ENCODE data around the gene KDM2A. TPM values are rescaled to one million over a fixed set of nuclear protein-coding genes. Genes with fewer than 3 reads are reported as not detected.

The KDM2A gene
- total RNA-seq, 1 donor from 2014 or later = 71.0 TPM

DNA sequence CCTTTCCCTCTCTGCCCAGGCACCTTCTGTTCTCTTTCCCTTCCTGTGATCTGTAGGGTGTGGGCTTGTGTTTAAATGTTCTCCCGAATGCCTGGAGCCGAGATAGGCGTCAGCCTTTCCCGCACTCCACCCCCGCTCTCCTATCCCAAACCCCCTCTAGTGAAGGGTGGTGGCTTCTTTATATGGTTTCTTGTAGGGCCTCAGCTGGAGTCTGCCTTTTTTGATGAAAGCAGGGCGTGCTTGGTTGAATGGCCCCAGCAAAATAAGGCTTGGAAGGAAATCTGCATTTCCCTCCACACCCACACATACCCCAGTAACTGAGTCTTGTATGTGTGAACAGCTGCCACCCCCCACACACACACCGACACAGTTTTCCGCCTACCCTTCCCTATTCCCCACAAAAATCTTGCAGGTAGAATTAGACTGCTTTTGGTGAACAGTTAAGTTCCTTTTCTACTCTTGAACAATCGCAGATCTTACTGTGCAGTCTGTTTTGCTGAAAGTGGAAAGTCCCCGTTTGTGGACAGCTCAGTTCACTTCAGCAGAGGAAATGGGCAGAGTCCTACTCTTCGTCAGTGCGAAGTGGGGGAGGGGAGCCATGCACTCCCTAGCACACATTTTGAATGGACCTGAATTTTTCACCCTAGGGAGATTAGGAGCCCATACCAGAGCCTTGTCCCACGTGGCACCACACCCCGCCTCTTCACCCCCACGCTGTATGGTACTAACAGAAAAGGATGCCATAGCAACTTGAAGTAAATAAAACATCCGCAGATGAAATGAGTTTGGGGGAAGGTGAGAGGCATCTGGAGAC, 121.7 kb downstream of the KDM2A start:
- H3K27ac Mint-ChIP-seq (ENCODE audit: unreplicated experiment) = peak overlapping the region; percentile 99
- TF ChIP-seq, protein P1, sequence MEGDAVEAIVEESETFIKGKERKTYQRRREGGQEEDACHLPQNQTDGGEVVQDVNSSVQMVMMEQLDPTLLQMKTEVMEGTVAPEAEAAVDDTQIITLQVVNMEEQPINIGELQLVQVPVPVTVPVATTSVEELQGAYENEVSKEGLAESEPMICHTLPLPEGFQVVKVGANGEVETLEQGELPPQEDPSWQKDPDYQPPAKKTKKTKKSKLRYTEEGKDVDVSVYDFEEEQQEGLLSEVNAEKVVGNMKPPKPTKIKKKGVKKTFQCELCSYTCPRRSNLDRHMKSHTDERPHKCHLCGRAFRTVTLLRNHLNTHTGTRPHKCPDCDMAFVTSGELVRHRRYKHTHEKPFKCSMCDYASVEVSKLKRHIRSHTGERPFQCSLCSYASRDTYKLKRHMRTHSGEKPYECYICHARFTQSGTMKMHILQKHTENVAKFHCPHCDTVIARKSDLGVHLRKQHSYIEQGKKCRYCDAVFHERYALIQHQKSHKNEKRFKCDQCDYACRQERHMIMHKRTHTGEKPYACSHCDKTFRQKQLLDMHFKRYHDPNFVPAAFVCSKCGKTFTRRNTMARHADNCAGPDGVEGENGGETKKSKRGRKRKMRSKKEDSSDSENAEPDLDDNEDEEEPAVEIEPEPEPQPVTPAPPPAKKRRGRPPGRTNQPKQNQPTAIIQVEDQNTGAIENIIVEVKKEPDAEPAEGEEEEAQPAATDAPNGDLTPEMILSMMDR (IDR thresholded peaks at IDR 0.05; ENCODE audit: partially characterized antibody, unreplicated experiment) = no peak
- peaks cover 23% of the 10 kb centered on the region for H3K4me1 Mint-ChIP-seq (ENCODE audit: low read depth, unreplicated experiment)
- DNase-seq = peak; percentile 69
- peaks cover 10% of the 10 kb centered on the region for H3K9me3 Mint-ChIP-seq (ENCODE audit: unreplicated experiment)
- peaks cover 4% of the 10 kb centered on the region for H3K27me3 Mint-ChIP-seq (ENCODE audit: unreplicated experiment)
- H3K36me3 Mint-ChIP-seq (ENCODE audit: unreplicated experiment) = no peaks in the 10 kb centered on the region
- peak overlapping the region; percentile 94 for H3K4me3 Mint-ChIP-seq (ENCODE audit: unreplicated experiment)

DNA sequence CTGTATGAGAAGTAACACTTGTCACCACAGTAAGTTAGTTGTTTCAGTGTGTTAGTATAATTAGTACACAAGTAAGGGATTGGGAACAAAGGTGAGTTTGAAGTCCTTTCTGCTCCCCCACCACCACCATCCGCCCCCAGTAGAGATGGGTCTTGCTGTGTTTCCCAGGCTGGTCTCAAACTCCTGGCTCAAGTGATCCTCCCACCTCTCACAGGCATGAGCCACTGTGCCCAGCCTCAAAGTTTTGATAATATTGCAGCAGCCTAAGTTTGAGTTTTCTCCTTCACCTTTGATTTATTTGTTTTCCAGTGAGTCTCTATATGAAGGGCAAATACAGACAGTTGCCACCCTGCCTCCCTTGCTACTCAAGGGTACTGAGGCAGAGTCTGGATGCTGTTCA, 123.5 kb downstream of the KDM2A start:
- Mint-ChIP-seq H3K4me1 (ENCODE audit: low read depth, unreplicated experiment) (peaks cover 23% of the 10 kb centered on the region), H3K9me3 (ENCODE audit: unreplicated experiment) (peaks cover 9% of the 10 kb centered on the region), H3K36me3 (ENCODE audit: unreplicated experiment) (no peaks in the 10 kb centered on the region), H3K4me3 (ENCODE audit: unreplicated experiment) (peak overlapping the region; percentile 77), H3K27ac (ENCODE audit: unreplicated experiment) (no peak overlapping the region), H3K27me3 (ENCODE audit: unreplicated experiment) (peaks cover 4% of the 10 kb centered on the region)
- DNase-seq = no peak
- TF ChIP-seq, protein P1 (IDR thresholded peaks at IDR 0.05; ENCODE audit: partially characterized antibody, unreplicated experiment) = no peak

DNA sequence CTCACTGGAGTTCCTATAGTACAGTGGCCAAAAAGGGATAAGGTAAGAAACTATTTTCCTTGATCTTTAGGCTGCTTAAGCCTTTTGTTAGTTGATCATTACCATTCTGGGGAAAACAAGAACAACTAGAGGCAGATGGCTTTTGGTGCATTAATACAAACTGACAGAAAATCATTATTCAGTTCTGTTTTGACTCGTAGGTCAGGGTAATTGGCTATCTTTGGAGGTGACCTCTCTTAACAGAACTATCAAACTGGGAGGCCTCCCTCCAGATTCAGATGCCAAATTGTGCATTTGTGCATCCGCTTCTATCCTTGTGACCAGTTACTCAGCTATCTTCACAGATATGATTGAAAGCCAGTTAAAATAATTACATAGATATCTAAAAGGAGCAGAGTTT, 124.0 kb downstream of the KDM2A start:
- Mint-ChIP-seq H3K4me1 (ENCODE audit: low read depth, unreplicated experiment) (peaks cover 23% of the 10 kb centered on the region), H3K4me3 (ENCODE audit: unreplicated experiment) (peak overlapping the region; percentile 77), H3K9me3 (ENCODE audit: unreplicated experiment) (peaks cover 9% of the 10 kb centered on the region), H3K36me3 (ENCODE audit: unreplicated experiment) (no peaks in the 10 kb centered on the region), H3K27ac (ENCODE audit: unreplicated experiment) (no peak overlapping the region), H3K27me3 (ENCODE audit: unreplicated experiment) (peaks cover 4% of the 10 kb centered on the region)
- TF ChIP-seq, protein P1 (IDR thresholded peaks at IDR 0.05; ENCODE audit: partially characterized antibody, unreplicated experiment) = no peak
- DNase-seq = no peak

DNA sequence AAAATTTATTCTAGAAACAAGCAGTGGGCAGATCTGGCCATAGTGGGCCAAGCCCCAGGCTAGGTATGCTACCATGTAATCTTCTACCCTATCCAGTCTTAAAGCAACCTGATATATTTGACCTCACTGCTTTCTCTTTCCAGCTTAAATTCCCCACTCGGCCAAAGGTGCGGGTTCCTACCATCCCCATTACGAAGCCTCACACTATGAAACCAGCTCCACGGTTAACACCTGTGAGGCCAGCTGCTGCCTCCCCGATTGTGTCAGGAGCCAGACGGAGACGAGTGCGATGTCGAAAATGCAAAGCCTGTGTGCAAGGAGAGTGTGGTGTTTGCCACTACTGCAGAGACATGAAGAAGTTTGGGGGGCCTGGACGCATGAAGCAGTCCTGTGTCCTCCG, 126.0 kb downstream of the KDM2A start:
- peaks cover 13% of the 10 kb centered on the region for H3K4me1 Mint-ChIP-seq (ENCODE audit: low read depth, unreplicated experiment)
- DNase-seq = no peak
- no peak overlapping the region for H3K27ac Mint-ChIP-seq (ENCODE audit: unreplicated experiment)
- H3K9me3 Mint-ChIP-seq (ENCODE audit: unreplicated experiment) = peaks cover 6% of the 10 kb centered on the region
- H3K36me3 Mint-ChIP-seq (ENCODE audit: unreplicated experiment) = no peaks in the 10 kb centered on the region
- H3K27me3 Mint-ChIP-seq (ENCODE audit: unreplicated experiment) = peaks cover 2% of the 10 kb centered on the region
- TF ChIP-seq, protein P1 (IDR thresholded peaks at IDR 0.05; ENCODE audit: partially characterized antibody, unreplicated experiment) = no peak
- no peak overlapping the region for H3K4me3 Mint-ChIP-seq (ENCODE audit: unreplicated experiment)

DNA sequence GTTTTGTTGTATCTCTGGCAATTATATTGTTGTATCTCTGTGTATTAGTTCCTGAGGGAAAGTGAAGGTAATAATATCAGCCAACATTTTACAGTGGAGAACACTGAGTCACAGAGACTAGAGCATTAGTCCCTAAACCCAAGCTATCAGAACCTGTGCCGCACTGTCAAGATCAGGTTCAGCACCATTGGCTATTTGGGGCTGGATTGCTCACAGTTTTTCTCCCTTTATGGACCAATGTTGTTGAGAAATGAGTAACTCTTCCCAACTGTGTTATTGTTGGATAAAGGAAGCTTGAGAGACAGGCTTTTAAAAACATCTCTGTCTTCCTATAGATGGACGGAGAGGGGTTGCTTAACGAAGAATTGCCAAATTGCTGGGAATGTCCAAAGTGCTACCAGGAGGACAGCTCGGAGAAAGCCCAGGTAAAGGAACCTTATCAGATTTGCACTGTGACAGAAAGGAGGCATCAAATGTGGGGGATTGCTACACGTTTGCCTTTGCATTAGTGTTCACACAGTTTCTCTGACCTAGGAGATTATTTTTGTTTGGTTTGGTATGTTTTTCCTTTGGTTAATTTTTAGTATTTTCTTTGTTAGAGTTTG, 129.0 kb downstream of the KDM2A start:
- no peaks in the 10 kb centered on the region for H3K36me3 Mint-ChIP-seq (ENCODE audit: unreplicated experiment)

More for the DNA sequence above, 129.0 kb downstream of the KDM2A start:
- Mint-ChIP-seq H3K27me3 (ENCODE audit: unreplicated experiment) (peaks cover 2% of the 10 kb centered on the region), H3K9me3 (ENCODE audit: unreplicated experiment) (no peaks in the 10 kb centered on the region), H3K4me1 (ENCODE audit: low read depth, unreplicated experiment) (no peaks in the 10 kb centered on the region), H3K27ac (ENCODE audit: unreplicated experiment) (no peak overlapping the region), H3K4me3 (ENCODE audit: unreplicated experiment) (no peak overlapping the region)
- no peak for DNase-seq
- TF ChIP-seq, protein P1 (IDR thresholded peaks at IDR 0.05; ENCODE audit: partially characterized antibody, unreplicated experiment) = no peak
